ENCODE measurements around the gene CAPN3.

CAPN3 gene

DNA sequence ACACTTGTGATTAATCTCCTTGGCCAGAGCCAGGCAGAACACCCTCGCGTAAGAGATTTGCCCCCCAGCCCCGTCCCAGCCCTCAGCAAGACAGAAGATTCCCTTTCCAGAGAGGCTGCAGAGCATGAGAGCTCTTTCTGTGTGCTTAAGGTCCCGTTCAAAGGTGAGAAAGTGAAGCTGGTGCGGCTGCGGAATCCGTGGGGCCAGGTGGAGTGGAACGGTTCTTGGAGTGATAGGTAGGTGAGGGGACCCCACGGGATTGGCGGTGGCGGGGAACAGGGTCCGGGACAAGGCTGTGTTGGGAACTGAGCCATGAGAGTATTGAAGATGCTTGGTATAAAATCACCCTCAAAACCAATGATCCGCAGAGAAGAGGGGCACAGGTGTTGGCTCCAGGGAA lies 34.8 kb downstream of the CAPN3 start:
- no peak for DNase-seq (ENCODE audit: low spot score)

DNA sequence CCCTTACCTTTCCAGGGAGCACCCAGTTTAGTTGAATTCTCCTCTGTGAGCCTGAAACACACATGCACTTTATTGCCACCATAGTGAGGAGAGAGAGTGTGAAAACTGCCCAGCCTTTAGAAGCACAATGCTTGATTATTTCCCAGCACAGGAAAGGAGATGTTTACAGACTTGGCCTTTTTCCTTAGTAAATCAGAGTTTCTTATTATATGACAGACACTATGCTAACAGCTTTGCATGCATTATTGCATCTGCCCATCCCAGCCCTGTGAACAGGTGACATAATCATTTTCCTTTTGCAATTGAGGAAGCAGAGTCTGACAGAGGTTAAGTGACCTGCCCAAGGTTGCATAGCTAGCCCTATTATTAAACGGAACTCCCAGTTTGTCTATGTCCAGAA lies 36.5 kb downstream of the CAPN3 start:
- no peak for DNase-seq (ENCODE audit: low spot score)

DNA sequence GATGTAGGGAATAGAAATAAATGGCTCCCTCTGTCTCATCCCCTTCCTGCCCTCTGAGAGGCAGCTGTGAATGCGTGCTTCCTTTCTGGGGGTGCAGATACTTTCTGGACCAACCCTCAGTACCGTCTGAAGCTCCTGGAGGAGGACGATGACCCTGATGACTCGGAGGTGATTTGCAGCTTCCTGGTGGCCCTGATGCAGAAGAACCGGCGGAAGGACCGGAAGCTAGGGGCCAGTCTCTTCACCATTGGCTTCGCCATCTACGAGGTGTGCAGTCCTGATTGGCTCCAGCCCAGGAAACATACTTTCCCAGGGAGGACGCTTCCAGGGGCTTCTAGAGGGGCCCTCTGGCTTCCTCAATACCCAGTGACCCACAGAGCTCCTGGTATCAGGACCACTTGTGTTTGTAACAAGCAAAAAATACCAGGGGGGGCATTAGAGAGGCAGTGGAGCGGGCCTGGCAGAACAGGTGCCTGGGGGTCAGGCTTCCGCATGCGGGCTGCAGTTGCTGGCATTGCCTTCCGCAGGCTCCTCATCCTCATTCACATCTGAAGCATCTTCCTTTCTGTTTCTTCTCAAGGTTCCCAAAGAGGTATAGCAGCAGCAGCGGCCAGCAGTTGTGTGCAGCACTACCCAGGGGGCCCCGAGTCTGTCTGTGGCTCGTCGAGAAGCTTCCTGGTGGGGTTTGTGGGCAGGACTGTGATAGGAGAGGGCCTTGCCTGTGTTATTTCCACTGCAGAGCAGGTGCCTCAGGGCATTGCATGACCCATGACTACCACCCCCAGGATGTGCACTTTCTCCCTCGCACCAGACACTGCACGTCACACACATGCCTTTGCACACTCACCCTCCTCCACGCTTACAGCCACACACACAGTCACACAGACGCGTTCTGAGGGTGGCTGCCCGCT lies 42.5 kb downstream of the CAPN3 start:
- no peak for DNase-seq (ENCODE audit: low spot score)

GRCh38 chr15:42402455-42403205 lies 43.3 kb downstream of the CAPN3 start:
- no peak for DNase-seq (ENCODE audit: low spot score)

GRCh38 chr15:42403389-42403788 lies 44.1 kb downstream of the CAPN3 start:
- no peak for DNase-seq (ENCODE audit: low spot score)

GRCh38 chr15:42404461-42405235 lies 45.3 kb downstream of the CAPN3 start:
- DNase-seq (ENCODE audit: low spot score): no peak

- no peak for DNase-seq (ENCODE audit: low spot score)
Observed at GRCh38 chr15:42405863-42406482, 46.7 kb downstream of the CAPN3 start.

DNA sequence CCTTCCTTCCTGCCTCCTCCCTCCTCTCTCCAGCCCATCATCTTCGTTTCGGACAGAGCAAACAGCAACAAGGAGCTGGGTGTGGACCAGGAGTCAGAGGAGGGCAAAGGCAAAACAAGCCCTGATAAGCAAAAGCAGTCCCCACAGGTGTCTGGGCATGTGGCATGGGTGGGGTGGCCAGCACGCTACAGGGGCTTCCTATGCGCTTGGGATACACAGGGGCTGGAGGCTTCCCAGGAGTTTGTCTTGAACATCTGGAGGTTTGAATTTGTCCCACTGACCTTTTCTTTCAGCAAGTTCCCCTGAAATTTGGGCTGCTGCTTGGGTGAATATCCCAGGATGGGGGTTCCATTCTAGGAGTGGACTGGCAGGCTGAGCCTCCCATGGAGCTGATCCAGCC lies 48.9 kb downstream of the CAPN3 start:
- no peak for DNase-seq (ENCODE audit: low spot score)

- DNase-seq (ENCODE audit: low spot score): no peak
Observed at GRCh38 chr15:42409011-42409410, 49.7 kb downstream of the CAPN3 start.

DNA sequence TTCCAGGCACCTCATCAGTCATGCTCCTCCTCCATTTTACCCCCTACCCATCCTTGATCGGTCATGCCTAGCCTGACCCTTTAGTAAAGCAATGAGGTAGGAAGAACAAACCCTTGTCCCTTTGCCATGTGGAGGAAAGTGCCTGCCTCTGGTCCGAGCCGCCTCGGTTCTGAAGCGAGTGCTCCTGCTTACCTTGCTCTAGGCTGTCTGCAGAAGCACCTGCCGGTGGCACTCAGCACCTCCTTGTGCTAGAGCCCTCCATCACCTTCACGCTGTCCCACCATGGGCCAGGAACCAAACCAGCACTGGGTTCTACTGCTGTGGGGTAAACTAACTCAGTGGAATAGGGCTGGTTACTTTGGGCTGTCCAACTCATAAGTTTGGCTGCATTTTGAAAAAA lies 52.6 kb downstream of the CAPN3 start:
- DNase-seq (ENCODE audit: low spot score): no peak

DNA sequence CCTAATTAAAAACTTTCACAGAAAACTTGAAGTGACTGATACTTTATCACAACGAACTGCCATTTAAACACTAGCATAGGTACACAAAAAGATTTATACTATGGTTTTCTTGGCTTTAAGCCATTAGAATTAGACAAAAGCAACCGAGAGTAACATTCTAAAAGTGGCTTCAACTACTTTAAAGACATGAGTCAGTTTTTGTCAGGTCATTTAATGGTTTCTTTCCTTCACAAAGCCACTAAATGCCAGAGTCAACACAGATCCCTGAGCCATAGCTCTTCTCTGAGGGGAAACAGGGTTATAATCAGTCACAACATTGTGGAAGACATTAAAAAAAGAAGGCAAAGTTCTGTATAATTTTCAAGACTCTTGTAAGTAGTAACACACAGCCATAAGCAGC lies 54.6 kb downstream of the CAPN3 start:
- no peak for DNase-seq (ENCODE audit: low spot score)

DNA sequence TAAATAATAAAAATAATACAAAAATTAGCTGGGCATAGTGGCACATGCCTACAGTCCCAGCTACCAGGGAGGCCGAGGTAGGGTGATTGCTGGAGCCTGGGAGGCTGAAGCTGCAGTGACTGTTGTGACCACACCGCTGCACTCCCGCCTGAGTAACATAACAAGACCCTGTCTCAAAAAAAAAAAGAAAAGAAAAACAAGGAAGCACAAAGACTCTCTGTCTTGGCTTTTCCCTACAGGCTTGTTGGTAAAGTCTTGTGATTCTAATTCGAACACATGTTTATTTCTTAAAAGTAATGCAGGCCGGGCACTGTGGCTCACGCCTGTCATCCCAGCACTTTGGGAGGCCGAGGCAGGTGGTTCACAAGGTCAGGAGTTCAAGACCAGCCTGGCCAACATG lies 60.1 kb downstream of the CAPN3 start:
- no peak for DNase-seq (ENCODE audit: low spot score)

GRCh38 chr15:42421376-42421775 lies 62.1 kb downstream of the CAPN3 start:
- no peak for DNase-seq (ENCODE audit: low spot score)

DNA sequence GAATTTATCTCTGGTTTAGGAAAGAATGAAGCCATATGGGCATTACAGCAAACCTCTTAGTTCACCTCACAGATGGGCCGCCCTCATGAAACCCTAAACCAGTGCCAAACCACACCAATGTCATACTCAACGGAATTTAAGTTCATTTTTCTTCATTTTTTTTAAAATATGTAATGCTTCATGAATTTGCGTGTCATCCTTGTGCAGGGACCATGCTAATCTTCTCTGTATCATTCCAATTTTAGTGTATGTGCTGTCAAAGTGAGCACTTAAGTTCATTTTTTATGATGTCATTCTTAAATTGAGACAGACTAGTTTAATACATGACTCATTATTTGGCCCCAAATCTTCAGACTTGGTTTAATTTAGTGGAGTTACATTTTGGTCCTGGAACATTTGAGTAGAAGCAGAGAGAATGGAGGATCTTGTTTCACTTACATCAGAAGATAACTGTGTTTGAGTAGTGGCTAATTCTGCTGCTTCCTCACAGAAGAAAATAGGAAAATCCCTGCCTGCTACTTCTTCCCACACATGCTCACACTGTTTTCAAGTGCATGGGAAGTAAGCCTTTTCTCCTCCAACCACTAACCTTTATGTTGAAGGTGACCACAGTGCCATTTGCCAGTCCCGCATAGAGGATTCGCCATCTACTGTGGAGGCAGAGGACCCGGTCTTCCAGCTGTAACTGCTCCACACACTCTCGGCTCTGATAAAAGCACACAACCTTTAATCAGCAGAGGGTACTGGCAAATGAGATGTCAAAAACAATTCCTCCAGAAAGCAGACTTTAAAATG lies 68.3 kb downstream of the CAPN3 start:
- DNase-seq (ENCODE audit: low spot score): no peak

- no peak for DNase-seq (ENCODE audit: low spot score)
Observed at GRCh38 chr15:42444415-42445063, 85.2 kb downstream of the CAPN3 start.

DNA sequence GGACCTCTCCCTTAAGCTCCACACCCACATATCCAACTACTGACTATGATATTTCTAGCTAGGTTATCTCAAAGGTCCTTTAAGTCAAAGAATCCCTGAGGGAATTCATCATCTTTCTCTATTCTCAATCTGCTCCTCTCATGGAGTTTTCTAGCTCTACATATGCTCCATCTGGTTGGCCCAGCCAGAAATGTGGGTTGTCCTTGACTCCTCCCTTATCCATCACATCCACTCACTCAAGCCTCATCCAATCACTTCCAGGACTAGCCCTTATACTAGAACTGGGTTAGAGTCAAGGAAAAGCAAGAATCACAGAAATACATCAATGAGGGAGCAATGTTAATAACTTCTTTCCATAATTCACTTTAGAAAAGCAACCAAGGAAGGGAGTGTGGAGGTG lies 86.2 kb downstream of the CAPN3 start:
- DNase-seq (ENCODE audit: low spot score): no peak

- DNase-seq (ENCODE audit: low spot score): no peak
Observed at GRCh38 chr15:42447599-42447998, 88.3 kb downstream of the CAPN3 start.

DNA sequence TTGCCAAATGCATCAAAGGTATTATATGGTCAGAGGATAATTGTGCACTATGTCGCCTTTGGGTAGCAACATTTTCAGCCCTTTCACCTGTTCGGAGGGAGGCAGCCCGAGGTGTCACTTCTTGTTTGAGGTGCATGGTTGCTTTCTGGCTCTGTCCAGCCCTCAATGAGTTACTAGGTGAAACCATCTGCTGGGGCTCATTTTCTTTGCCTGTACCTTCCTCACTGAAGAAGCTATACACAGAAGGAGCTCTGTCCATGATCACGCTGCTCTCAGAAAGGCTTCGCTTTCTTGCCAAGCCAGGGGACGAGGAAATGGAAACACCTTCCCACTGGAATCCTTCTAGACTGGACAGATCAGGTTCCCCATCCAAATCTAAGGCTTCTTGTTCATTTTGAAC lies 89.0 kb downstream of the CAPN3 start:
- no peak for DNase-seq (ENCODE audit: low spot score)

GRCh38 chr15:42449770-42450424 lies 90.6 kb downstream of the CAPN3 start:
- DNase-seq (ENCODE audit: low spot score): no peak

DNA sequence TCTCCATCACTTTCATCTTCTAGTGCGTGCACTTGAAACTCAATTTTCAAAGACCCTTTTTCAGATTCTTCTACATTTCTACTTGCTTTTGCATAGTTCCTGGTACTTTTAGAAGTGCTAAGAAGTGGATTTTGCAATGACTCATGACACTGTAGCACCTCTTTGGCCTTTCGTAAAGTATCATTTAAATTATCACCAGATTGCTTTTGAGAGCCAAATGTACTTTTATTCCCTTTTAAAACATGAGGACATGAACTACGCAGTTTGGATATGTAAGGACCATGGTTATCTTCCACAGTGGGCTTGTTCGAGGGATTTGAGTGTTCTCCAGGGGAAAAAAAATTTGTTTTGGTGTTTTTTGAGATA lies 91.1 kb downstream of the CAPN3 start:
- DNase-seq (ENCODE audit: low spot score): no peak
